ENCODE data around the gene EVC2. TPM values are rescaled to one million over a fixed set of nuclear protein-coding genes. Genes with fewer than 3 reads are reported as not detected.

Gene EVC2
- total RNA-seq, 4 donors from 2014 or later = 8.3 to 12.4 (median 9.9) TPM

DNA sequence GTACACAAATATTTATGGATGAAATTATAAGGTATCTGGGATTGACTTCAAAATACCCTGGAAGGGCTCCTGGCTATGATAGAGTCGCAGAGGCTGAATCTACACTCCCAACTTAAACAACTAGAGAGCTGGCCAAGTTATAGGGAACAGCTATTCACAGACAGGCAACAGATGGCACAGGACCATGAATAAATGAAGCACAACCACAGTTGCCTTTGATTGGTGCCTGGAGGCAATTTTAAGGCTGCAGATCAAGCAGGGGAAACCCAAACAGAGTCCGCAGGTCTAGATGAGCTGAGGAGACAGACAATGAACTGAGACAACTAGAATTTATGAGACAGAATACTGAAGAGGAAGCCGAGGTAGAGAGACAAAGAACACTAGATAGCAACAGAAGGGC is 155.9 kb downstream of the EVC2 start:
- Histone ChIP-seq H3K27ac (replicated peaks in 1 of 4) (no peak overlapping the region), H3K9me3 (peaks cover 0 to 7% (median 0%) of the 10 kb centered on the region in 4 donors), H3K4me1 (no peaks in the 10 kb centered on the region), H3K27me3 (no peaks in the 10 kb centered on the region), H3K36me3 (peaks cover 0 to 50% (median 5%) of the 10 kb centered on the region in 4 donors), H3K4me3 (no peak overlapping the region)
- WGBS = 90% methylated on average over 3 of the region's 3 CpGs
- intact Hi-C loops (cut with DNase I) = no loop called here
- no peak for TF ChIP-seq POLR2AphosphoS5 (IDR thresholded peaks at IDR 0.05)
- peak; percentile 64 for DNase-seq (ENCODE audit: extremely low spot score)

DNA sequence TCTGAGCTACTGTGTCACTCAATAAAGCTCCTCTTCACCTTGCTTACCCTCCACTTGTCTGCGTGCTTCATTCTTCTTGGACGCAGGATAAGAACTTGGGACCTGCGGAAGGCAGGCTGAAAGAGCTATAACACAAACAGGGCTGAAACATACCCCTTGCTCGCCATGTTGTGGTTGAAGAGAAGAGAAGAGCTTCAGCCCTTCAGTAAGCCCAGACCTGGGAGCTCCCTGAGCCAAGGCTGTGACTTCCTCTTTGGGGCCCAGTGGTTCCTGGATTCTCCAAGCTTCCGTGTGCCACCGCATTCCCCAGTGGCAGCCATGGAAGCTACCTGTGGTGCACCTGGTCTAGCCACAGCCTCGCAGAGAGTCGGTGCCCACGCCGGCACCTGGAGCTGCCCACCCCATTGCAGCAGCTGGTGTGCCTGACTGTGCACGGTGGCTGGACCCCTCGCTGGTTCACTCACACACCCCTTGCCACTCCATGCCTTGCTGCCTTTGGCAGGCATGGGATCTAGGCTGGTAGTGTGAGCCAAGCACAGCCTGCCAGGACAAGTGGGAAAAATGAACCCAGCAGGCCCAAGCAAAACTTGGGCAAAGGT is 160.6 kb downstream of the EVC2 start:
- intact Hi-C loops (cut with DNase I) = no loop called here
- Histone ChIP-seq H3K27me3 (no peaks in the 10 kb centered on the region), H3K9me3 (peaks cover 0 to 7% (median 0%) of the 10 kb centered on the region in 4 donors), H3K4me3 (no peak overlapping the region), H3K36me3 (peaks cover 0 to 35% (median 5%) of the 10 kb centered on the region in 4 donors), H3K27ac (replicated peaks in 1 of 4) (no peak overlapping the region), H3K4me1 (no peaks in the 10 kb centered on the region)
- WGBS = 99% methylated on average over 8 of the region's 12 CpGs
- DNase-seq (ENCODE audit: extremely low spot score) = no peak
- TF ChIP-seq POLR2A (IDR thresholded peaks at IDR 0.05; ENCODE audit: low read depth) = no peak
- TF ChIP-seq POLR2AphosphoS5 (IDR thresholded peaks at IDR 0.05) = no peak
- TF ChIP-seq, protein P1, sequence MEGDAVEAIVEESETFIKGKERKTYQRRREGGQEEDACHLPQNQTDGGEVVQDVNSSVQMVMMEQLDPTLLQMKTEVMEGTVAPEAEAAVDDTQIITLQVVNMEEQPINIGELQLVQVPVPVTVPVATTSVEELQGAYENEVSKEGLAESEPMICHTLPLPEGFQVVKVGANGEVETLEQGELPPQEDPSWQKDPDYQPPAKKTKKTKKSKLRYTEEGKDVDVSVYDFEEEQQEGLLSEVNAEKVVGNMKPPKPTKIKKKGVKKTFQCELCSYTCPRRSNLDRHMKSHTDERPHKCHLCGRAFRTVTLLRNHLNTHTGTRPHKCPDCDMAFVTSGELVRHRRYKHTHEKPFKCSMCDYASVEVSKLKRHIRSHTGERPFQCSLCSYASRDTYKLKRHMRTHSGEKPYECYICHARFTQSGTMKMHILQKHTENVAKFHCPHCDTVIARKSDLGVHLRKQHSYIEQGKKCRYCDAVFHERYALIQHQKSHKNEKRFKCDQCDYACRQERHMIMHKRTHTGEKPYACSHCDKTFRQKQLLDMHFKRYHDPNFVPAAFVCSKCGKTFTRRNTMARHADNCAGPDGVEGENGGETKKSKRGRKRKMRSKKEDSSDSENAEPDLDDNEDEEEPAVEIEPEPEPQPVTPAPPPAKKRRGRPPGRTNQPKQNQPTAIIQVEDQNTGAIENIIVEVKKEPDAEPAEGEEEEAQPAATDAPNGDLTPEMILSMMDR (IDR thresholded peaks at IDR 0.05) = no peak
- no peak for TF ChIP-seq EP300 (IDR thresholded peaks at IDR 0.05)

DNA sequence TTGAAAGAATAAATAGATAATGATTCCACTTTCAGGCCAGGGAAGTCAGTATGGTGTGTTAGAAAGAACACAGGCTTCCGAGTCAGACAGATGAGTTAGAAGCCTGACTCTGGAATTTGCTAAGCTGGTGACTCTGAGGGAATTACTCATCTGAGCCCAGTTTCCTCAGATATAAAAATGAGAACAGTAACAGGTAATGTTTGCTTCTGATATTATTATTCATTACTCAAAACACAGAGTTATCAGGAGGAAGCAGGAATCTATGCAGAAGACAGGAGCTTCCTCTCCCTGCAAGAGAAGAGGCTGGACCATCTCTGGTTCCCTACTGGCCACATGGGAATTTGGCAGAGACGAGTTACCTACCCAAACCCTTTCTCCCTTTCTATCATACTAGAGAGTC is 163.1 kb downstream of the EVC2 start:
- 51% methylated on average over 2 of the region's 2 CpGs for WGBS
- Histone ChIP-seq H3K36me3 (peaks cover 0 to 16% (median 3%) of the 10 kb centered on the region in 4 donors), H3K4me3 (no peak overlapping the region), H3K27me3 (no peaks in the 10 kb centered on the region), H3K4me1 (no peaks in the 10 kb centered on the region), H3K9me3 (peaks cover 0 to 3% (median 0%) of the 10 kb centered on the region in 4 donors), H3K27ac (replicated peaks in 1 of 4) (no peak overlapping the region)
- intact Hi-C loops (cut with DNase I) = no loop called here
- no peak for DNase-seq (ENCODE audit: extremely low spot score)
- TF ChIP-seq POLR2A (IDR thresholded peaks at IDR 0.05; ENCODE audit: low read depth) = no peak

DNA sequence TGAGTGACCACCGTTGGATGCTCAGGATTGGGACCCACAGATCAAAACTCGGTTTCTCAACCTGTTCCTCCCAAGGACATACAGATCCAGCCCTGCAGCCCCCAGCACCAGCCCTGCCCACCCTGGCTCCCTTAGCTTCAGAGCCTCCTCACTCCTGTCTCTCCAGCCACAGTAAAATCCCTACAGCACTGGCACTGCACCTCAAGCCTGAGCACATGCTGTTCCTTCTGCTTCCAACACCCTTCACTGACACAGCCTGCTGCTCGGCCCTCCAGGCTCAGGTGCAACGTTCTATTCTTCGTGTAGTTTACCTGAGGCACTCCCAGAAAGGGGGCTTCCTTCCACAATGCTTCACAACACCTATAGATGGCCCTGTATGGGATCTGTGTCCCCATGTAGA is 163.6 kb downstream of the EVC2 start:
- 64% methylated on average over 5 of the region's 5 CpGs for WGBS
- intact Hi-C loops (cut with DNase I) = no loop called here
- peaks cover 0 to 14% (median 3%) of the 10 kb centered on the region in 4 donors for H3K36me3 ChIP-seq

DNA sequence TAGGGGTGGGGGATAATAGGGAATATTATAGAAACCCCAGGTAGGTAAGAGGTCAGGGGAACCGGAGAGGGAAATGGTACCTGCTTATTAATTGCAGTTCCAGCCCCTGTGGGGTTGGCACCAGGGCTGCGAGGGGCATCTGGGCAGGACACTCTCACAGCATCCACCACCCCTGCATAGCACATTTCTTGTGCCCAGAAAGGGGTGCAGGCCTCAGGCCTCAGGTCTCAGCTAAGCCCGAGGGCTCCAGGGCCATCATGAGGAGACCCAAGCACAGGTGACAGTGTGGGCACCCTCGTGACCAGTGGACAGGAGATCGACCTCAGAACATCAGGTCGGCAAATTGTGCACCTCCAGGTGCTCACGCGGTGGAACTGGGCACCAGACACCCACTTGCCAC is 164.7 kb downstream of the EVC2 start:
- intact Hi-C loops (cut with DNase I) = no loop called here
- Histone ChIP-seq H3K27me3 (no peaks in the 10 kb centered on the region), H3K9me3 (no peaks in the 10 kb centered on the region), H3K27ac (replicated peaks in 1 of 4) (no peak overlapping the region), H3K4me1 (no peaks in the 10 kb centered on the region), H3K4me3 (no peak overlapping the region), H3K36me3 (peaks cover 0 to 10% (median 3%) of the 10 kb centered on the region in 4 donors)
- WGBS = 98% methylated on average over 8 of the region's 8 CpGs
- DNase-seq (ENCODE audit: extremely low spot score) = no peak
- TF ChIP-seq POLR2A (IDR thresholded peaks at IDR 0.05; ENCODE audit: low read depth) = no peak
- no peak for TF ChIP-seq EP300 (IDR thresholded peaks at IDR 0.05)
- no peak for TF ChIP-seq POLR2AphosphoS5 (IDR thresholded peaks at IDR 0.05)
- TF ChIP-seq, protein P1 (IDR thresholded peaks at IDR 0.05) = no peak

More for the DNA sequence above, 163.6 kb downstream of the EVC2 start:
- Histone ChIP-seq H3K4me1 (no peaks in the 10 kb centered on the region), H3K27ac (replicated peaks in 1 of 4) (no peak overlapping the region), H3K27me3 (no peaks in the 10 kb centered on the region), H3K4me3 (no peak overlapping the region), H3K9me3 (no peaks in the 10 kb centered on the region)
- TF ChIP-seq POLR2AphosphoS5 (IDR thresholded peaks at IDR 0.05) (no peak), EP300 (IDR thresholded peaks at IDR 0.05) (no peak), POLR2A (IDR thresholded peaks at IDR 0.05; ENCODE audit: low read depth) (no peak)
- TF ChIP-seq, protein P1 (IDR thresholded peaks at IDR 0.05) = no peak
- peak; percentile 89 for DNase-seq (ENCODE audit: extremely low spot score)

DNA sequence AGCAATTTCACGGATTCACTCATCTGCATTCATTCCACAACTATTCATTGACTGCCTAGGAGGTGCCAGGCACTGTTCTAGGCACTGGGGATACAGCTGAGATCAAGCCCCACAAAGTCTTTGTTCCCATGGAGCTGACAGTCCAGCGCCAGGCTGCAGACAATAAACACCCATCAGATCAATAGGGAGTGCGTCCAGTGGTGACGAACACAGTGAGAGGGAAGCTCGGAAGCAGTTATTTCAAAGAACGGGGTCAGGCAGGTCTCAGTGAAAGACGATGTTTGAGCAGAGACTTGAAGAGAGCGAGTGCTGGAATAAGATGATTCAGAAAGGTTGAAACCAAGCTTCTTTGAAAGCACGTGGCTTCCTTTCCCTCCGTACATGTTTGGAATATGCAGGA is 167.2 kb downstream of the EVC2 start:
- WGBS = 83% methylated on average over 10 of the region's 10 CpGs
- H3K4me1 ChIP-seq = no peaks in the 10 kb centered on the region

More for the DNA sequence above, 167.2 kb downstream of the EVC2 start:
- intact Hi-C loops (cut with DNase I) = no loop called here
- no peak overlapping the region for H3K4me3 ChIP-seq
- no peak for TF ChIP-seq POLR2A (IDR thresholded peaks at IDR 0.05; ENCODE audit: low read depth)
- TF ChIP-seq, protein P1 (IDR thresholded peaks at IDR 0.05) = no peak
- no peak for TF ChIP-seq EP300 (IDR thresholded peaks at IDR 0.05)
- no peak for TF ChIP-seq POLR2AphosphoS5 (IDR thresholded peaks at IDR 0.05)
- H3K9me3 ChIP-seq = no peaks in the 10 kb centered on the region
- no peak overlapping the region for H3K27ac ChIP-seq (replicated peaks in 1 of 4)
- H3K27me3 ChIP-seq = no peaks in the 10 kb centered on the region
- no peaks in the 10 kb centered on the region for H3K36me3 ChIP-seq
- DNase-seq (ENCODE audit: extremely low spot score) = peak; percentile 53

Measured in esophagus muscularis mucosa (tissue), 4 donors.